Duodenal mucosa (tissue), 2 donors: Measurements from ENCODE around the gene AGK.
A peak's percentile ranks its signal among the peaks of the same experiment; 100 is the strongest.
"Not testable (repeated sequence)": the region's sequence is repeated elsewhere in the genome, so short reads cannot be mapped to it uniquely, and the experiment has no call there.

Source experiments
- H3K27ac ChIP-seq: one replicate; pipeline ENCODE4 v1.7.0; 2013; ENCODE audit warnings: low read depth, low read length
- H3K27me3 ChIP-seq, 2 donors: one replicate each; pipeline ENCODE4 v1.7.0; 2013; ENCODE audit warnings: low read length in 2 of 2, control low read depth in 1 of 2; ENCODE audit not compliant: insufficient read depth in 2 of 2, control insufficient read depth in 1 of 2
- H3K36me3 ChIP-seq, 2 donors: one replicate each; pipeline ENCODE4 v1.7.0; 2013; ENCODE audit warnings: low read length in 2 of 2, control low read depth in 1 of 2; ENCODE audit not compliant: insufficient read depth in 2 of 2, control insufficient read depth in 1 of 2
- H3K4me1 ChIP-seq, 2 donors: one replicate each; pipeline ENCODE4 v1.7.0; 2013; ENCODE audit warnings: low read length in 2 of 2, control low read depth in 1 of 2; ENCODE audit not compliant: insufficient read depth in 2 of 2, control insufficient read depth in 1 of 2
- H3K4me3 ChIP-seq, 2 donors: one replicate each; pipeline ENCODE4 v1.7.0; 2013; ENCODE audit warnings: low read length in 2 of 2, low read depth in 1 of 2
- H3K9ac ChIP-seq, 2 donors: one replicate each; pipeline ENCODE4 v1.7.0; 2013; ENCODE audit warnings: low read length in 2 of 2, low read depth in 1 of 2
- H3K9me3 ChIP-seq, 2 donors: one replicate each; pipeline ENCODE4 v1.7.0; 2013; ENCODE audit warnings: low read length in 2 of 2, control low read depth in 1 of 2; ENCODE audit not compliant: control insufficient read depth in 1 of 2

AGK gene

GRCh38 chr7:141641876-141642275 is 90.7 kb downstream of the AGK start:
- no peak overlapping the region for H3K27ac ChIP-seq
- H3K36me3 ChIP-seq: peaks cover 0 to 13% of the 10 kb centered on the region in 2 donors
- no peak overlapping the region for H3K9ac ChIP-seq
- no peaks in the 10 kb centered on the region for H3K27me3 ChIP-seq
- no peaks in the 10 kb centered on the region for H3K9me3 ChIP-seq
- no peaks in the 10 kb centered on the region for H3K4me1 ChIP-seq
- no peak overlapping the region for H3K4me3 ChIP-seq

- Histone ChIP-seq H3K27ac (no peak overlapping the region), H3K9ac (no peak overlapping the region), H3K4me1 (no peaks in the 10 kb centered on the region), H3K36me3 (peaks cover 0 to 13% of the 10 kb centered on the region in 2 donors), H3K9me3 (no peaks in the 10 kb centered on the region), H3K4me3 (no peak overlapping the region), H3K27me3 (no peaks in the 10 kb centered on the region)
These were observed 94.0 kb downstream of the AGK start for GRCh38 chr7:141645188-141645587.

DNA sequence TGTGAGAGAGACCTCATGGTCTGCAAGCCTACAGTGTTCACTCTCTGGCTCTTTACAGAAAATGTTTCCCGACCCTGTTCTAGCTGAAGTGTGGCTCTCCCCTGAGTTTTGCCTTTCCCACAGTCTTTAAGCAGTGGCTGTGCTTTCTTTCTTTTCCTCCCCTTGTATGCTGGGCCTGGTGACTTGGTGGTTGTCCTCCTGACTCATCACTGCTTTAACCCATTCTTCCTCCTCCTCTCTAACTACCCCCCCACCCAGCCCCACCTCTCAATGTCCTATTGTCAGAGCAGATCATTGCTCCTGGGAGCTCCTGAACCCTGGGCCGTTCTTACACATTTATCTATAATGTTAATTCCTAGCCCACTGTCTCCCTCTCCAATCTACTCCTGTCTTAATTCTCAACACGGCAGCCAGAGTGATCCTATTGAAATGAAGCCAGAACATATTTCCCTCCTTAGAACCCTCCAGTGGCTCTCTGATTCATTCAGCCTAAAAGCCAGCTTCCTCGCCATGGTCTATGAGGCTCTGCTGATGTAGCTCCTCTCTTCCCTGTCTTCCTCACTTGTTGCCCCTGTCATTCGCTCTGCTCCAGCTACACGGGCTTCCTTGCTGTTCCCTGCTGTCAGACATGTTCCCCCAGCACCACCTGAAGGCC is 95.7 kb downstream of the AGK start:
- Histone ChIP-seq H3K4me1 (no peaks in the 10 kb centered on the region), H3K4me3 (no peak overlapping the region), H3K27me3 (no peaks in the 10 kb centered on the region), H3K27ac (no peak overlapping the region), H3K36me3 (peaks cover 0 to 7% of the 10 kb centered on the region in 2 donors), H3K9me3 (no peaks in the 10 kb centered on the region), H3K9ac (no peak overlapping the region)

GRCh38 chr7:141647701-141648100 is 96.5 kb downstream of the AGK start:
- H3K9me3 ChIP-seq, H3K9ac ChIP-seq, H3K4me1 ChIP-seq, H3K27ac ChIP-seq, H3K36me3 ChIP-seq, H3K4me3 ChIP-seq, H3K27me3 ChIP-seq: not testable (repeated sequence)

- Histone ChIP-seq H3K27ac (no peak overlapping the region), H3K9me3 (no peaks in the 10 kb centered on the region), H3K4me1 (no peaks in the 10 kb centered on the region), H3K9ac (no peak overlapping the region), H3K36me3 (peaks cover 0 to 16% of the 10 kb centered on the region in 2 donors), H3K4me3 (no peak overlapping the region), H3K27me3 (no peaks in the 10 kb centered on the region)
These were observed 97.3 kb downstream of the AGK start for GRCh38 chr7:141648276-141649114.

GRCh38 chr7:141649137-141649864 is 98.1 kb downstream of the AGK start:
- Histone ChIP-seq H3K4me1 (no peaks in the 10 kb centered on the region), H3K9ac (no peak overlapping the region), H3K4me3 (no peak overlapping the region), H3K36me3 (peaks cover 0 to 16% of the 10 kb centered on the region in 2 donors), H3K9me3 (no peaks in the 10 kb centered on the region), H3K27me3 (no peaks in the 10 kb centered on the region), H3K27ac (peak overlapping the region; percentile 17)

DNA sequence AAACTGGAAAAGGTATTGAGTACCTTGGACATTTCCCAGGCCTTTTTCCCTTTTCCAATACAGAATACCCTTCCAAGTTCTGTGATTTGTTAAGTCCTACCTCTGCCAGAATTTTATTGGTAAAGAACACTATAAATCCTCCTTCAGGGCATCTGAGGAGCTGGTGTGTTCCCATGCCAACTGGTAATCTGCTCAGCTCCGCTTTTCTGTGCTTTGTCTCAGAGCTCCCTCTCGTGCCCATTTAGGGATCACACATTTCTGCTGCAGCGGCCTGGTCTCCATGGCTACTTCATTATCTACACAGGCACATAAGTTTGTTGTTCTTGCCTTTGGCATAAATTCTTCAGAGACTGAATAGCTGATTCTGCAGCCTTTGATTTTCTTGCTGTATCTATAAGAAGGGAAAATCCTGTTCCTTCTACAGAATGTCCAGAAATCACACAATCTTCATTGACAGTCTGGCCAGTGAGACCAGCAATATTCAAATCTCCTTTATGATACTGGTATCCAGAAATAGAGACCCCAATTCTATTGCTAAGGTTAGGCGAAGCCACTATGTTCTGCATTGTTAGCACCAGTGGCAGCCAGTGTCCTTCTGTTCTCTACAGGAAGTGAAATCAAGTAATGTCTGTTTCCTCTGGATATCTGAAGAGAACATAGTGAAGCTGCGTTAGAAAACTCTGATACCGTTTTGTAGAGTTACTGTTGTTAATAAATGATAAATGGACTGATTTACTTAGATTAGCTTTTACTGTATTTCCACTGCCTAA is 98.8 kb downstream of the AGK start:
- H3K27ac ChIP-seq: peak overlapping the region; percentile 17
- no peak overlapping the region for H3K9ac ChIP-seq
- H3K27me3 ChIP-seq: no peaks in the 10 kb centered on the region
- no peaks in the 10 kb centered on the region for H3K9me3 ChIP-seq
- no peaks in the 10 kb centered on the region for H3K4me1 ChIP-seq
- no peak overlapping the region for H3K4me3 ChIP-seq
- H3K36me3 ChIP-seq: peaks cover 0 to 16% of the 10 kb centered on the region in 2 donors

GRCh38 chr7:141651417-141651816 is 100.2 kb downstream of the AGK start:
- Histone ChIP-seq H3K9ac (no peak overlapping the region), H3K27ac (no peak overlapping the region), H3K36me3 (peaks cover 0 to 19% of the 10 kb centered on the region in 2 donors), H3K4me3 (no peak overlapping the region), H3K9me3 (no peaks in the 10 kb centered on the region), H3K4me1 (no peaks in the 10 kb centered on the region), H3K27me3 (no peaks in the 10 kb centered on the region)

GRCh38 chr7:141652691-141653090 is 101.5 kb downstream of the AGK start:
- Histone ChIP-seq H3K36me3 (peaks cover 0 to 21% of the 10 kb centered on the region in 2 donors), H3K27ac (no peak overlapping the region), H3K4me3 (no peak overlapping the region), H3K27me3 (no peaks in the 10 kb centered on the region), H3K9ac (no peak overlapping the region), H3K4me1 (no peaks in the 10 kb centered on the region), H3K9me3 (no peaks in the 10 kb centered on the region)
